EH (cell line): ENCODE results near the gene PATE4.
"Not testable (repeated sequence)": the region's sequence is repeated elsewhere in the genome, so short reads cannot be mapped to it uniquely, and the experiment has no call there.

Experiments
- DNase-seq: peaks from one replicate; pipeline ENCODE4 v3.0.0-alpha.2; 2015; ENCODE audit warnings: low read depth

PATE4 gene

GRCh38 chr11:125833016-125833415 lies at the start of gene PATE4:
Gene PATE4, plus strand, starts transcription at chr11:125833316. Its CDS starts 44 bp downstream, at chr11:125833360.
- DNase-seq = no peak

- no peak for DNase-seq
Observed at GRCh38 chr11:125784678-125785077, 48.4 kb upstream of the PATE4 start.

GRCh38 chr11:125787827-125788226 lies 45.3 kb upstream of the PATE4 start, which contains the start of gene PATE3:
Gene PATE3, plus strand, starts transcription at chr11:125788127. Its CDS starts 25 bp downstream, at chr11:125788152.
- no peak for DNase-seq

- no peak for DNase-seq
Observed at GRCh38 chr11:125790825-125791224, 42.3 kb upstream of the PATE4 start.

- no peak for DNase-seq
Observed at GRCh38 chr11:125797641-125798040, 35.5 kb upstream of the PATE4 start.

GRCh38 chr11:125799808-125800207 lies 33.3 kb upstream of the PATE4 start:
- no peak for DNase-seq

GRCh38 chr11:125802387-125802786 lies 30.7 kb upstream of the PATE4 start:
- no peak for DNase-seq

- peak; percentile 58 for DNase-seq
Observed at GRCh38 chr11:125807909-125808308, 25.2 kb upstream of the PATE4 start.

GRCh38 chr11:125835748-125836147 lies 2.6 kb downstream of the PATE4 start:
- no peak for DNase-seq

- no peak for DNase-seq
Observed at GRCh38 chr11:125842321-125842948, 9.3 kb downstream of the PATE4 start.

GRCh38 chr11:125846188-125846587 lies 13.1 kb downstream of the PATE4 start:
- DNase-seq = peak; percentile 1

- DNase-seq = not testable (repeated sequence)
Observed at GRCh38 chr11:125857670-125858069, 24.6 kb downstream of the PATE4 start.

GRCh38 chr11:125862786-125863185 lies 29.7 kb downstream of the PATE4 start:
- DNase-seq = not testable (repeated sequence)

GRCh38 chr11:125865354-125865753 lies 32.2 kb downstream of the PATE4 start:
- DNase-seq = not testable (repeated sequence)

GRCh38 chr11:125869521-125869920 lies 36.4 kb downstream of the PATE4 start:
- DNase-seq = no peak

GRCh38 chr11:125871391-125872137 lies 38.4 kb downstream of the PATE4 start:
- peak; percentile 49 for DNase-seq

- no peak for DNase-seq
Observed at GRCh38 chr11:125872138-125872491, 39.0 kb downstream of the PATE4 start.

GRCh38 chr11:125873881-125874555 lies 40.9 kb downstream of the PATE4 start:
- no peak for DNase-seq

GRCh38 chr11:125874556-125875124 lies 41.5 kb downstream of the PATE4 start:
- DNase-seq = peak; percentile 74

- DNase-seq = no peak
Observed at GRCh38 chr11:125881291-125881690, 48.2 kb downstream of the PATE4 start.

GRCh38 chr11:125883375-125883774 lies 50.3 kb downstream of the PATE4 start:
- no peak for DNase-seq

- peak; percentile 53 for DNase-seq
Observed at GRCh38 chr11:125886997-125887372, 53.9 kb downstream of the PATE4 start.
